EL (cell line): ENCODE data around the gene RFK.
"Not testable (repeated sequence)": the region's sequence is repeated elsewhere in the genome, so short reads cannot be mapped to it uniquely, and the experiment has no call there.

Experiments
- DNase-seq: peaks from one replicate; pipeline ENCODE4 v3.0.0-alpha.2; 2016

RFK gene

GRCh38 chr9:76369583-76369982, 24.6 kb downstream of the RFK start:
- DNase-seq: no peak

- DNase-seq: no peak
These were observed 28.0 kb downstream of the RFK start for GRCh38 chr9:76366275-76366674.

DNA sequence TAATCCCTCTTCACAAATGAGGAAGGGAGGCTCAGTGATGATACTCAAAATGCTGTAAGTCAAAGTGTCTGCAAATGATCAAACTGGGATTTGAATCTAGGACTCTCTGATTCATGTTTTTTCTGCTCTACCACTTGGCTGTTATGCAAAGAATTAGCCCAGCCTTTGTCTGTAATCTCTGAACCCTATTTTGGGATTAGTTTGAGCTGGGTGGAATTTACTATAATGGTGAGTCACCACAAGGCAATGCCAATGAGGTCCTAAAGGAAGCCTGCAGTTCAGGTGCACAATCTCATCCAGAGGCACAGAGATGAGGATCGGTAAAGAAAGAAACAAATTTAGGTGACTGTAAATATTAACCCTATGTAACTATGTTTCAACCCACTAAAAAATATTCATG, 29.2 kb downstream of the RFK start:
- DNase-seq: peak; percentile 35

GRCh38 chr9:76363032-76363395, 31.2 kb downstream of the RFK start:
- DNase-seq: no peak

- not testable (repeated sequence) for DNase-seq
These were observed 31.7 kb downstream of the RFK start for GRCh38 chr9:76362332-76363031.

DNA sequence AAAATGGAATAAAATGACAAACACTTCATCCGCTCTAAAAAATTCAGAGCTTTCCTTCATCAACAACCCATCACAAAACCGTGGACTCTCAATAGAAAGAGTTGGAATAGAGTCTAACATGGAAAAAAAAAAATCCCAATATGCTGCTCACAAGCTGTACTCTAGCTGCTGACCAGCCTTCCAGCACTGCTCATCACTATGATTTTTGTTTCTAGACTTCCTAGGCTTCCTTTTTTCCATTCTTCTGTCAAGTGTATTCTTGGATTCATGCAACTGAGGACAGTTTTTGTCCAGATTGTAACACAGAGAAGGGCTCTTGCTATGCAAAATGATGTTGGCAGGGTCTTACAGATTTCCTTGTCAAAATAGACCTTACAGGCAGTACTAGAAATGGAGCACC, 34.5 kb downstream of the RFK start:
- DNase-seq: no peak

- DNase-seq: no peak
These were observed 34.9 kb downstream of the RFK start for GRCh38 chr9:76359365-76359764.

DNA sequence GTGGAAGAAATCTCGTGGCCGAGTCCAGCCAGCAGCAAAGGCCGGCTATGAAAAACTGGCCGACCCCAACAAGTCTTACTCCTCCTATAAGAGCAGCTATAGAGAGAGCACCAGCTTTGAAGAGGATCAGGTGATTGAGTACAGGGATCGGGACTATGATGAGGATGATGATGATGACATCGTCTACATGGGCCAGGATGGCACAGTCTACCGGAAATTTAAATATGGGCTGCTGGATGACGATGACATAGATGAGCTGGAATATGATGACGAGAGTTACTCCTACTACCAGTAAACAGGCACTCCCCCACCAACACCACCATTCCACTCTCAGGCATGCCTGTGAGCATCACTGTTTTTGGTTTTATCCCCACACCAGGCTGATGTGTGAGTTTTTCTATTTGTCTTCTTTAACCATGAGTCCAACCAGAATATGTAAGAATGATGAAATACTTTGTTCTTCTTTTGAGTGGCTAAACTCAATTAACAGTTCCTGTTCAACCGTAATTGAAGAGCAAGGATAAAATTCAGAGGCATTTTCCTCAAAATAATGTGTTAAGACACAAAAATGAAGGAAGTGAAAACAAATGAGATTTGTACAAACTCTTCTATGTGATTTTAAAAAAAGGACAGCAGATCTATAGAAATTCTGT, 35.5 kb downstream of the RFK start:
- DNase-seq: no peak

GRCh38 chr9:76357555-76357954, 36.7 kb downstream of the RFK start:
- no peak for DNase-seq

DNA sequence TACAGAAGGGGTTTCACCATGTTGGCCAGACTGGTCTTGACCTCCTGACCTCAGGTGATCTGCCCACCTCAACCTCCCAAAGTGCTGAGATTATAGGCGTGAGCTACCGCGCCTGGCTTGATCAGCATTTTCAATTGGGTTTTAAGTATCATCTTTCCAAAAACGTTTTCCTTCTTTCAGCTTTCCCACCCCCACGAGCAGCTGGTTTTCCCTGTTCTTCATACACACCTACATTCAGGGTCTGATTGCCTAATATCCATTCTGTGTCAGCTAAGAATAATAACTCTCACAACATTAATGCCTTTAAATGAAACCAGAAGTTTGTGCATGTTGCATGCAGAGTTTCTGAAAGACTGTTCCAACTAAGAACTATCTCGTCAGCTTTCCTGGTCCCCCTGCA, 38.3 kb downstream of the RFK start:
- DNase-seq: no peak

GRCh38 chr9:76354221-76354620, 40.0 kb downstream of the RFK start:
- no peak for DNase-seq

DNA sequence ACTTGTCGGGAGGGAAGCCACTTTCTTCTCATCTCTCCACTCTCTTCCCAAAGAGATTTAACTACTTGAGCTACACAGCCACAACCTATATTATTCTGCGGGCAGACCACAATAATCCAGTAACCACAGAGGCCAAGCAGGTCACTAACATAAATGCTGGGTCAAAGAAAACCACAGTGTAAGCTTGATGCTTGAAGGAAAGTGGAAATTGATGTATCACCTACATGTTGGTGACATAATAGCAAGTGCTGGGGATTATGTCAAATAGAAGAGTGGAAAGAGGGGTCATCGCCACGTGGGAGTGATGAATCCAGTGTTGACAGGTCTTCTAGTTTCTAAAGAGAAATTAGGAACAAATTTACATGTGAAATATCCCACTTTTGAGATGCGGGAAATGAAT, 40.9 kb downstream of the RFK start:
- peak; percentile 13 for DNase-seq

- no peak for DNase-seq
These were observed 42.1 kb downstream of the RFK start for GRCh38 chr9:76352026-76352620.

DNA sequence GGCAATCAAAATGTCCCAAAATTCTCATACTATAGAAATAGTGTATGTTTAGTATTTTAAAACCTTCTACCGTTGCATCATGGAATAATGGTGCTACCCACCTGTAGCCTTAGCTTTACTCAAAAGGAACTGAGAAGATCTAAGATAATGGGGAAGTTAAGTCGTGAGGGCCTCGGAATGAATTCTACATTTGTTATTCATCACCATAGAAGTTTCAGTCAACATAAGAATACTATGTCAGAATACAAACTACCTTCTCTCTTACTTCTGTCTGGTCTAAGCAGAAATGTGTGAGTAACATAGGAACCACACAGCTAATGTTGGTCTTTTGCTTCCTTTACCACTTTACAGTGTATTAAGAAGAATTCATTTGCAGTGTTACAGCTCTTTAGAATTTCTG, 43.2 kb downstream of the RFK start:
- no peak for DNase-seq

GRCh38 chr9:76349865-76350264, 44.4 kb downstream of the RFK start:
- DNase-seq: no peak

DNA sequence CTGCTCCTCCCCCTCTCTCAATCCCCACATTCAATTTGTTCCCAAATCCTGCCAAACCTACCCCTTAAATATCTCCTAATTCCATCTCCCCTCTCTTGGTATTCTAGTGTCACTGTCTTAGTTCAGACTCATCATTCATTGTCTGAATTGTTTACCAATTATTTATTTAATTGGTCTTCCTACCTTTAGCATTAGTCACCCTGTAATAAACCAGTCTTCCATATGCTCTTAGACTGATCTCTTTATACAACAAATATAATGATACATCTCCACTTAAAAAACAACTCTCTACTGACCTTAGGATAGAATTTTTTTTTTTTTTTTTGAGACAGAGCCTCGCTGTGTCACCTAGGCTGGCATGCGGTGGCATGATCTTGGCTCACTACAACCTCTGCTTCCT, 51.4 kb downstream of the RFK start:
- DNase-seq: no peak

DNA sequence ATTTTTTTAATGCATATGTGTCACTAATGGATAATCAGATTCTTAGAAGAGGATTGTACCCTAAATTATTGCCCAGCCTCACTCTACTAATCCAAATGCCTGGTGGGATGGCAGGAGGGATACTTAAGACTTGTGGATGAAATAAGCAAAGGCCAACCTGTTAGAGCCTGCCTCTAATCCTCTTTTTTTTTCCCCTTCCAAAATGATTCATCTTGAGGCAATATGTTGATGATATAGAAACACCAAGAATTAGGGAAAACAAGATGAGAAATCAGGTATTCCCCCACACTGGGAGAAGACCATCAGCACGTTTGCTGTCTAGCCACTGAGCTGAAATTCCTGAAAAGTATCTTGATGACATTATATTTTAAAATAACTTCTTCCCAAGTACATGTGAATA, 52.0 kb downstream of the RFK start:
- no peak for DNase-seq

- DNase-seq: no peak
These were observed 52.6 kb downstream of the RFK start for GRCh38 chr9:76341616-76342015.

DNA sequence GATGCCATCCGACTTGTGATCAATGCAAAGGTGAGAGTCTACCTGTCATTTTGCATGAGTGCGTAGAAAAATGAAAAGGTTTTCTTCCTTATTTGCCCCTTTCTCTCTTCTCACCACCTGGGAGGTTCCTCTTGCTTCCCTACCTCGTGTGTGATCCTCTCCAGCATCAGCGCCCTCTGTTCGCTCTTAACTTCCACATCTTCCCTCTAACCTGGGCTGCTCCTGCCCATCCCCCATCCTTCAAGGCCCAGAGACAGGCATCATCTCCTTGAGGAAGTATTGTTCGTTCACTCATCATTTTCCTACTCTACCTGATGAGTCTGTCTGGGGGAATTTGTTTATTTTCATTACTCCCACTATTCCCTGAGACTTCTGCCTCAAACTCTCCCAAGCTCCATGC, 55.8 kb downstream of the RFK start:
- no peak for DNase-seq

DNA sequence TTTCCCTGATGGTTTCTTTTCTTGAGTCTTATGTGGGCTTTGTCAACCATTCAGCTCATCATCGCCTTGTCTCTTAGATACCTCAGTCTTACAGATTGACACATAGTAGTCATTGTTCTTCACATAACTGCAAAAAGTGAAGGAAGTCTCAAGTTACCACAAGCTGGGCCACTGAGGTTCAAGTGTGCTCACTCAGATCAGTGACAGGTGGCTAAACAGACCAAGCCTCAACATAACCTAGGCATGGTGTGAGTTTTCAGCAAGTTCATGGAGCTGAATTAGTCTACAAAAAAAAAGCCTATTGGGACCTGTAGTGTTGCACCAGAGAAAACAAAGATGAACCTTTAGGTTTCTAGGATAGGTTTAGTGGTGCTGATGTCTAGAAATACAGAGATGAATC, 58.2 kb downstream of the RFK start:
- no peak for DNase-seq
